HG03354 (cell line): ENCODE measurements around the gene DSTN.

Experiments used
- ATAC-seq: cut with Tn5 transposase; IDR thresholded peaks from one replicate; pipeline ENCODE4 v1.9.1; 2021; ENCODE audit warnings: mild to moderate bottlenecking; ENCODE audit not compliant: unreplicated experiment, poor library complexity, severe bottlenecking

DSTN gene

GRCh38 chr20:17645546-17646208 lies 75.8 kb downstream of the DSTN start:
- ATAC-seq, result no peak

GRCh38 chr20:17646209-17646960 lies 76.5 kb downstream of the DSTN start:
- ATAC-seq, result no peak

GRCh38 chr20:17646961-17647301 lies 77.1 kb downstream of the DSTN start:
- ATAC-seq, result no peak

GRCh38 chr20:17647391-17648314 lies 77.8 kb downstream of the DSTN start:
- ATAC-seq, result no peak

- no peak for ATAC-seq
Measured at GRCh38 chr20:17648315-17648646, 78.4 kb downstream of the DSTN start.

GRCh38 chr20:17648791-17649730 lies 79.2 kb downstream of the DSTN start:
- no peak for ATAC-seq

- no peak for ATAC-seq
Measured at GRCh38 chr20:17650301-17651128, 80.6 kb downstream of the DSTN start.

- ATAC-seq, result no peak
Measured at GRCh38 chr20:17651129-17651759, 81.4 kb downstream of the DSTN start.

- no peak for ATAC-seq
Measured at GRCh38 chr20:17651760-17652388, 82.0 kb downstream of the DSTN start.

- no peak for ATAC-seq
Measured at GRCh38 chr20:17652411-17652810, 82.5 kb downstream of the DSTN start.

GRCh38 chr20:17653835-17654648 lies 84.2 kb downstream of the DSTN start:
- no peak for ATAC-seq

GRCh38 chr20:17654649-17655285 lies 84.9 kb downstream of the DSTN start:
- ATAC-seq, result no peak

- no peak for ATAC-seq
Measured at GRCh38 chr20:17655286-17655651, 85.4 kb downstream of the DSTN start.

GRCh38 chr20:17655865-17656479 lies 86.1 kb downstream of the DSTN start:
- no peak for ATAC-seq

GRCh38 chr20:17657079-17657825 lies 87.4 kb downstream of the DSTN start:
- ATAC-seq, result no peak
